SU-DHL-6 (cell line): ENCODE results near the gene RAB11FIP3.

ENCODE experiments used
- H2AFZ ChIP-seq: fragments of 200-600 bp; sonication (generic); 2 replicates; pipeline ENCODE4 v1.6.1; 2014; ENCODE audit warnings: low read depth, mild to moderate bottlenecking, moderate library complexity, mixed read lengths, antibody characterized with exemption, low read length; ENCODE audit not compliant: severe bottlenecking
- H3F3A ChIP-seq: fragments of 200-600 bp; shearing (Covaris generic); 2 replicates; pipeline ENCODE4 v1.6.0; 2016; ENCODE audit warnings: antibody characterized with exemption, mild to moderate bottlenecking; ENCODE audit not compliant: insufficient read depth
- H3K27ac ChIP-seq: fragments of 200-600 bp; sonication (generic); 2 replicates; pipeline ENCODE4 v1.5.1; 2016; ENCODE audit warnings: low read depth, mild to moderate bottlenecking, low read length, moderate library complexity, mixed read lengths
- H3K27me3 ChIP-seq: fragments of 200-600 bp; sonication (generic), shearing (Covaris generic); 2 replicates; pipeline ENCODE4 v1.6.0; 2014; ENCODE audit warnings: mild to moderate bottlenecking, low read length
- H3K36me3 ChIP-seq: fragments of 200-600 bp; sonication (generic); 2 replicates; pipeline ENCODE4 v1.6.1; 2014; ENCODE audit warnings: mild to moderate bottlenecking, low read length, mixed read lengths
- H3K4me2 ChIP-seq: fragments of 300-600, 200-600 bp; shearing (Covaris generic), sonication (generic); 2 replicates; pipeline ENCODE4 v1.6.0; 2014; ENCODE audit warnings: low read length, low read depth, mild to moderate bottlenecking; ENCODE audit not compliant: poor library complexity, severe bottlenecking
- H3K4me3 ChIP-seq: fragments of 200-600 bp; sonication (generic); 2 replicates; pipeline ENCODE4 v1.5.1; 2014; ENCODE audit warnings: antibody characterized with exemption, low read length, mild to moderate bottlenecking, mixed read lengths; ENCODE audit not compliant: insufficient read depth, poor library complexity, severe bottlenecking
- H3K79me2 ChIP-seq: fragments of 200-600 bp; sonication (generic); 2 replicates; pipeline ENCODE4 v1.6.1; 2014; ENCODE audit warnings: mild to moderate bottlenecking, low read length, moderate library complexity; ENCODE audit not compliant: insufficient read depth
- H3K9ac ChIP-seq: fragments of 200-600 bp; sonication (generic); 2 replicates; pipeline ENCODE4 v1.7.0; 2014; ENCODE audit warnings: mild to moderate bottlenecking, low read length
- H3K9me2 ChIP-seq: fragments of 200-600 bp; sonication (generic); replicated peaks from 2 replicates; pipeline ENCODE4 v1.6.1; 2014; ENCODE audit warnings: low read length; ENCODE audit not compliant: insufficient read depth
- H3K9me3 ChIP-seq: fragments of 200-600 bp; sonication (generic); 2 replicates; pipeline ENCODE4 v1.6.1; 2014; ENCODE audit warnings: low read length, mixed read lengths; ENCODE audit not compliant: insufficient read depth
- H4K20me1 ChIP-seq: fragments of 200-600 bp; sonication (generic); 2 replicates; pipeline ENCODE4 v1.6.1; 2014; ENCODE audit warnings: low read depth, mild to moderate bottlenecking, antibody characterized with exemption, low read length, moderate library complexity, mixed read lengths
- EZH2phosphoT487 ChIP-seq: fragments of 200-600 bp; sonication (generic), shearing (Covaris generic); conservative IDR thresholded peaks from 2 replicates; pipeline ENCODE4 v1.6.1; 2018; ENCODE audit warnings: mild to moderate bottlenecking, antibody characterized with exemption, low read length, moderate library complexity, mixed read lengths
- TF ChIP-seq, protein P1 (sequence below): fragments of 200-600 bp; sonication (generic); IDR thresholded peaks from one replicate; pipeline ENCODE4 v1.5.1; 2017; ENCODE audit warnings: antibody characterized with exemption, mild to moderate bottlenecking, low read length, moderate library complexity; ENCODE audit not compliant: insufficient read depth, poor library complexity, severe bottlenecking

Gene RAB11FIP3

DNA sequence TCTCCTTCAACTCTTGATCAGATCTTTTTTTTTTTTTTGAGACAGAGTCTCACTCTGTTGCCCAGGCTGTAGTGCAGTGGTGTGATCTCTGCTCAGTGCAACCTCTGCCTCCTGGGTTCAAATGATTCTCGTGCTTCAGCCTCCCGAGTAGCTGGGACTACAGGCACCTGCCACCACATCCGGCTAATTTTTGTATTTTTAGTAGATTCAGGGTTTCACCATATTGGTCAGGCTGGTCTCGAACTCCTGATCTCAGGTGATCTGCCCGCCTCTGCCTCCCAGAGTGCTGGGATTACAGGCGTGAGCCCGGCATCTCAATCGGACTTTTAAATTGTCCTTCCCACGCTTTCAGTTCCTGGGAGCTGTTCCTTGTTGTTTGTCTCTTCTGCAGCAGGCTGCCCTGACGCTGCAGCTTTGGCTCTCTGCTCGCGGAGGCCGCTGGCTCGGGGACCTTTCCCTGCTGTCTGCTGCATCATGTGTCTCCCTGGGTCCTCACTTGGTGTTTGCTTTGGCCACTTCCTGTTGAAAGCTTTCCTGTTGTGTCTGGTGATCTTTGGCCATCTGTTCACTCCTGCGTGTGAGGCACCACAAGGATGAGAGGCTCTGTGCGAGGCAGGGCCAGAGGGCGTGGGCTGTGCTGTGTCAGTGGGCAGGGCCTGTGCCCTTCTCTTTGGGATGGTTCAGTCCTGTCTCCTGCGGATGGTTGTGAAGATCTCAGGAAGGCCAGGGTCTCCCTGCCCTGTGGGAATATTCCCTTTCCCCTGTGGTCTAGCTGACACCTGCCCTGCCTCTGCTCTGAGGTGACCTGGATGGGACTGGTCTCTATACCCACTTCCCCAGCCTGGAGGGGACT, 83.7 kb downstream of the RAB11FIP3 start:
- Histone ChIP-seq H3K79me2 (no peaks in the 10 kb centered on the region), H3K27ac (no peak overlapping the region), H3K4me2 (no peak overlapping the region), H3K9me3 (no peaks in the 10 kb centered on the region), H4K20me1 (no peaks in the 10 kb centered on the region), H3K36me3 (no peaks in the 10 kb centered on the region), H3K4me3 (no peak overlapping the region), H3K9me2 (no peaks in the 10 kb centered on the region), H3K9ac (no peak overlapping the region), H3K27me3 (no peaks in the 10 kb centered on the region), H2AFZ (no peak overlapping the region), H3F3A (no peaks in the 10 kb centered on the region)
- no peak for TF ChIP-seq EZH2phosphoT487
- TF ChIP-seq, protein P1, sequence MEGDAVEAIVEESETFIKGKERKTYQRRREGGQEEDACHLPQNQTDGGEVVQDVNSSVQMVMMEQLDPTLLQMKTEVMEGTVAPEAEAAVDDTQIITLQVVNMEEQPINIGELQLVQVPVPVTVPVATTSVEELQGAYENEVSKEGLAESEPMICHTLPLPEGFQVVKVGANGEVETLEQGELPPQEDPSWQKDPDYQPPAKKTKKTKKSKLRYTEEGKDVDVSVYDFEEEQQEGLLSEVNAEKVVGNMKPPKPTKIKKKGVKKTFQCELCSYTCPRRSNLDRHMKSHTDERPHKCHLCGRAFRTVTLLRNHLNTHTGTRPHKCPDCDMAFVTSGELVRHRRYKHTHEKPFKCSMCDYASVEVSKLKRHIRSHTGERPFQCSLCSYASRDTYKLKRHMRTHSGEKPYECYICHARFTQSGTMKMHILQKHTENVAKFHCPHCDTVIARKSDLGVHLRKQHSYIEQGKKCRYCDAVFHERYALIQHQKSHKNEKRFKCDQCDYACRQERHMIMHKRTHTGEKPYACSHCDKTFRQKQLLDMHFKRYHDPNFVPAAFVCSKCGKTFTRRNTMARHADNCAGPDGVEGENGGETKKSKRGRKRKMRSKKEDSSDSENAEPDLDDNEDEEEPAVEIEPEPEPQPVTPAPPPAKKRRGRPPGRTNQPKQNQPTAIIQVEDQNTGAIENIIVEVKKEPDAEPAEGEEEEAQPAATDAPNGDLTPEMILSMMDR = no peak

DNA sequence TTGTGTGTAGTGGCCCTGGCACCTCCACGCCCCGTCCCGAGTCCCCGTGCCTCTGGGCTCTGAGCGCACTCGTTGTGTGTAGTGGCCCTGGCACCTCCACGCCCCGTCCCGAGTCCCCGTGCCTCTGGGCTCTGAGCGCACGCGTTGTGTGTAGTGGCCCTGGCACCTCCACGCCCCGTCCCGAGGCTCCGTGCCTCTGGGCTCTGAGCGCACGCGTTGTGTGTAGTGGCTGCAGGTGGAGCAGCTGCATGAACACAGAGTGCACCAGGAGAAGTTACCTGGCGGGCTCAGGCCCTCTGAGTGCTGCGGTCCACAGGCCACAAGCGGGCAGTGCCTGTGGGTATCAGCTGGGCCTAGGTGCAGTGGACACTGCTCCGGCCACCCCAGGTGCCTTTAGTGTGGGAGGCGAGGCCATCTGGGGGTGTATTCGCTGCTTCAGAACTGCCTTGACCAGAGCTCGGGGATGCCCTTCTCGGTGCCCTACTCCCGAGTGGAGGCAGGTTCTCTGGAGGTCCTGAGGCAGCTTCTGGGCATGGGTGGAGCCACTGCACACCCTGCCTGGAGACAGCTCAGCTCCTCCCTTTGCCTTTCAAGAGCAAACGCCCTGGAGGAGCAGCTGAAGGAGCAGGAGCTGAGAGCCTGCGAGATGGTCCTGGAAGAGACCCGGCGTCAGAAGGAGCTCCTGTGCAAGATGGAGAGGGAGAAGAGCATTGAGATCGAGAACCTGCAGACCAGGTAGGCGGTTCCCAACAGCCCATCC, 84.8 kb downstream of the RAB11FIP3 start:
- Histone ChIP-seq H3K27ac (no peak overlapping the region), H3K79me2 (no peaks in the 10 kb centered on the region), H3K9ac (no peak overlapping the region), H4K20me1 (no peaks in the 10 kb centered on the region), H3K27me3 (no peaks in the 10 kb centered on the region), H3K4me3 (no peak overlapping the region), H2AFZ (no peak overlapping the region), H3F3A (no peaks in the 10 kb centered on the region), H3K9me2 (no peaks in the 10 kb centered on the region), H3K9me3 (no peaks in the 10 kb centered on the region), H3K36me3 (no peaks in the 10 kb centered on the region), H3K4me2 (no peak overlapping the region)
- TF ChIP-seq, protein P1 = no peak
- TF ChIP-seq EZH2phosphoT487 = no peak

DNA sequence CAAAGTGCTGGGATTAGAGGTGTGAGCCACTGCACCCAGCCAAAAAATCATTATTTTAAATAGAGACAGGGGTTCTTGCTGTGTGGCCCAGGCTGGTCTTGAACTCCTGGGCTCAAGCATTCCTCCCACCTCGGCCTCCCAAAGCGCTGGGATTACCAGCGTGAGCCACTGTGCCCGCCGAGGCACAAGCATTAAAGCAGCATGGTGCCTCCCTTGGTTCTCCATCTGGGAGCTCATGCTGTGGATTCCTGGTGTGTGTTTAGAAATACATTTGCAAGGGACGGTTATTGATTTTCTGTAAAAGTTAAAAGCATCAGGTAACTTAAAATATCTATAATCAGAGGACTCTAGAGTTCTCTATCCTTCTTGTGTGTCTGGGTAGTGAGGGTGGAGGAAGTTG, 87.4 kb downstream of the RAB11FIP3 start:
- TF ChIP-seq EZH2phosphoT487 = no peak
- TF ChIP-seq, protein P1 = no peak
- Histone ChIP-seq H3F3A (no peaks in the 10 kb centered on the region), H2AFZ (no peak overlapping the region), H3K4me3 (no peak overlapping the region), H4K20me1 (no peaks in the 10 kb centered on the region), H3K9me2 (no peaks in the 10 kb centered on the region), H3K79me2 (no peaks in the 10 kb centered on the region), H3K27ac (no peak overlapping the region), H3K9ac (no peak overlapping the region), H3K4me2 (no peak overlapping the region), H3K27me3 (no peaks in the 10 kb centered on the region), H3K36me3 (no peaks in the 10 kb centered on the region), H3K9me3 (no peaks in the 10 kb centered on the region)
